ENCODE results near the gene HOMER1. TPM values are rescaled to one million over a fixed set of nuclear protein-coding genes. Genes with fewer than 3 reads are reported as not detected.
A peak's percentile ranks its signal among the peaks of the same experiment; 100 is the strongest.

Gene HOMER1
- total and polyA plus RNA-seq, 2 of the 4 experiments (the other 2 are of a cell fraction), result 1.9 to 6.8 TPM

DNA sequence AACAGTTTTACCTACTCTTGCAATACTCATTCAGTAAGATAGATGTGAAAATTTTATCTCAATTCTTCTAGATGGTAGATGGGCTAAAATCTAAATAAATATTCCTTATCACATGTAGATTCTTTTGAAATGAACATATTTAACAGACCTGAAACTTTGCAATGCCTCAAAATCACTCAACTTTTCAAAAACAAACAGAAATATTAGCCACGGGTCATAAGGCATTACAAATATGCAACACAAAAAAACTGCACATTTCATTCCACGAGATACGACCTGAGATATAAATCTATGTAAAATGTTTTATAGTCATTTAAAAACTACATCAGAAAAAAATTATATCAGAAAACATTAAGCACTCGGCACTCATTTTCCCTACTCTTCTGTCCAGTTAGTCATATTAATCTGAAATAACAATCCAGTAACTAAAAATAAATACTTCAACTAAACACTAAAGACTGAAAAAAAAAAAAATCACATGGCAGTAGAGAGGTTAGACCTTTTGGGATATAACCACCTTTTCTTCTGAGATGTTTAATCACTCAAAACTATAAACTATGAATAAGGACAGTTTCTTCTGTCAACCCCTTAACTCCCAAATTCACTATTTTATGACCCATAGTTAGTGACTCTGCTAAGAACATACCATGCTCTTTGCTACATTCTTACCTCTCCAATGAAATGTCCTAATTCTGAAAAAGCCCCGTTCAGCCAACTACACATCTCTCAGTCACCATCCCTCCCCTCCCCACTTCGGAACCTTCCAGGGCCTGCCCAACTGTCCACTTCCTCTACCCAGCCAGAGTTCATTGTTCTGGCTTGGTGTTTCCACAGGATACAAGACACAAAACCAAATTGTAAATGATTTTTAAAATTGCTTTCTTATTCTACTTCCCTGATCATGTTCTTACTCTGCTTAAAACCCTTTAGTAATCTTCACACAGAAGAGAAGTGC, 6.4 kb downstream of the HOMER1 start:
- H3K4me3 ChIP-seq (ENCODE audit: insufficient read depth, low read depth, low read length), result no peak overlapping the region
- no peak overlapping the region for H3K27ac ChIP-seq (ENCODE audit: insufficient read depth, low read length)
- TF ChIP-seq RCOR1 (IDR thresholded peaks at IDR 0.05; ENCODE audit: insufficient replicate concordance, low read length) (no peak), ELK1 (IDR thresholded peaks at IDR 0.05; ENCODE audit: borderline replicate concordance, low read depth, low read length) (no peak), FOS (IDR thresholded peaks at IDR 0.05; ENCODE audit: low read depth, low read length) (no peak), BHLHE40 (IDR thresholded peaks at IDR 0.05; ENCODE audit: low read depth, low read length) (no peak), POLR2A (IDR thresholded peaks at IDR 0.05; ENCODE audit: low read depth, low read length) (no peak), USF2 (IDR thresholded peaks at IDR 0.05; ENCODE audit: low read depth, low read length) (no peak), SMC3 (IDR thresholded peaks at IDR 0.05; ENCODE audit: low read depth, low read length) (no peak), CEBPB (IDR thresholded peaks at IDR 0.05; ENCODE audit: low read depth, low read length) (no peak), NFE2L2 (IDR thresholded peaks at IDR 0.05; ENCODE audit: low read depth, low read length) (no peak), CHD1 (IDR thresholded peaks at IDR 0.05; ENCODE audit: low read depth, low read length) (no peak), MAFK (IDR thresholded peaks at IDR 0.05; ENCODE audit: low read depth, low read length) (no peak), MXI1 (IDR thresholded peaks at IDR 0.05; ENCODE audit: borderline replicate concordance, low read depth, low read length) (no peak), RAD21 (IDR thresholded peaks at IDR 0.05; ENCODE audit: low read length) (no peak)
- no peaks in the 10 kb centered on the region for H3K27me3 ChIP-seq (ENCODE audit: control insufficient read depth, insufficient read depth, low read length)
- H3K18ac ChIP-seq (ENCODE audit: low read depth, low read length), result no peak overlapping the region
- ATAC-seq (ENCODE audit: low read depth) (no peak), DNase-seq (no peak)
- H4K8ac ChIP-seq (ENCODE audit: low read depth in 2 of 2, low read length in 2 of 2), result no peak overlapping the region
- H2AK5ac ChIP-seq (ENCODE audit: low read depth, low read length), result no peak overlapping the region
- intact Hi-C loops (cut with micrococcal nuclease) (no loop called here), in situ Hi-C loops (cut with MboI; ENCODE audit: low sequenced_read_pairs) (no loop called here), dilution Hi-C loops (cut with HindIII; ENCODE audit: low sequenced_read_pairs, unreplicated experiment) (no loop called here)
- no peak overlapping the region for H3K9ac ChIP-seq (ENCODE audit: low read depth, low read length)
- no peak overlapping the region for H2AK9ac ChIP-seq (replicated peaks; ENCODE audit: low read depth, low read length, poor library complexity)
- no peak overlapping the region for H3K14ac ChIP-seq (replicated peaks; ENCODE audit: low read depth, low read length)
- H3K9me3 ChIP-seq (ENCODE audit: control insufficient read depth, insufficient read depth, low read length), result no peaks in the 10 kb centered on the region
- no peak overlapping the region for H4K91ac ChIP-seq (ENCODE audit: insufficient read depth, low read depth, low read length)
- H2BK20ac ChIP-seq (ENCODE audit: low read depth, low read length), result no peak overlapping the region
- ChIA-PET CTCF (no interaction called here), POLR2A (ENCODE audit: unreplicated experiment) (no interaction called here)
- H3K4me1 ChIP-seq (ENCODE audit: control insufficient read depth, insufficient read depth, low read length), result peaks cover 11% of the 10 kb centered on the region
- no peak overlapping the region for H2BK15ac ChIP-seq (ENCODE audit: low read depth, low read length)
- no TSS peak for BruUV-seq (replicated peaks)
- H3K79me1 ChIP-seq (ENCODE audit: low read depth in 1 of 2, low read length in 2 of 2), result peaks cover 16 to 41% of the 10 kb centered on the region in 2 experiments
- no peak overlapping the region; the same call in 1 of the 2 replicates for H2BK120ac ChIP-seq (ENCODE audit: low read depth, low read length)
- no peaks in the 10 kb centered on the region for H3K36me3 ChIP-seq (ENCODE audit: control insufficient read depth, insufficient read depth, low read length)
- H2AFZ ChIP-seq (replicated peaks; ENCODE audit: low read length, poor library complexity), result no peak overlapping the region
- H3K4me2 ChIP-seq (ENCODE audit: low read depth, low read length), result no peak overlapping the region; the same call in 1 of the 2 replicates
- H2BK5ac ChIP-seq (ENCODE audit: low read depth, low read length, poor library complexity, severe bottlenecking), result no peak overlapping the region
- H3K56ac ChIP-seq (ENCODE audit: extremely low read depth, insufficient read depth, low read length), result no peak overlapping the region
- H4K20me1 ChIP-seq (ENCODE audit: insufficient read depth, low read length), result no peaks in the 10 kb centered on the region
- no CpG with 5 or more reads among the region's 6 CpGs for WGBS, 2 experiments (ENCODE audit: extremely low coverage in 2 of 2, insufficient read length in 1 of 2)
- no peaks in the 10 kb centered on the region; the same call in 1 of the 2 replicates for H3K9me1 ChIP-seq (ENCODE audit: insufficient read depth, low read length)
- peak overlapping the region; percentile 37; the same call in 1 of the 2 replicates for H3K4ac ChIP-seq (ENCODE audit: low read depth, low read length)
- no peak overlapping the region for H3K23ac ChIP-seq (ENCODE audit: low read depth, low read length)
- no peak overlapping the region for H4K5ac ChIP-seq (ENCODE audit: low read depth, low read length)
